Glomerular visceral epithelial cell (primary cell): ENCODE results near the gene RARRES1.
A peak's percentile ranks its signal among the peaks of the same experiment; 100 is the strongest.
"Not testable (repeated sequence)": the region's sequence is repeated elsewhere in the genome, so short reads cannot be mapped to it uniquely, and the experiment has no call there.

Source experiments
- DNase-seq: peaks from one replicate; pipeline ENCODE4 v3.0.0-alpha.2; 2016; ENCODE audit errors: extremely low spot score

The RARRES1 gene

DNA sequence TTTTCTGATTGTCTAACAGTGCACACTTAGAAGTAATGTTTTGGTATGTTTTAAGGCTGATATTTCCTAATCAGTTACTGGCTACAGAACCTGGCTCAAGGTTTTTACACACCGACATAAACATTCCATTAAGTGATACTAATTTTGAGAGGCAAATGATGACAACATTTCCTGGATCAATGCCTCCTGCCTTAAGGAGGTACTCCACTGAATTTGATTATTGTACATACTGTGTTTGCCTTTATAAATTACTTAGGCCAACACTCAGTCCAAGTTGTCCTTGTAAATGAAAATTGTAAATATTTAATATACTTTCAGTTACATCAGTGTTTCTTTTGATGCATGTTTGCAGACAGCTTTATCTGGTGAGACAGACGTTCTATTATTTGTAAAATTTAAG is 35.6 kb downstream of the RARRES1 start:
- DNase-seq, result no peak

DNA sequence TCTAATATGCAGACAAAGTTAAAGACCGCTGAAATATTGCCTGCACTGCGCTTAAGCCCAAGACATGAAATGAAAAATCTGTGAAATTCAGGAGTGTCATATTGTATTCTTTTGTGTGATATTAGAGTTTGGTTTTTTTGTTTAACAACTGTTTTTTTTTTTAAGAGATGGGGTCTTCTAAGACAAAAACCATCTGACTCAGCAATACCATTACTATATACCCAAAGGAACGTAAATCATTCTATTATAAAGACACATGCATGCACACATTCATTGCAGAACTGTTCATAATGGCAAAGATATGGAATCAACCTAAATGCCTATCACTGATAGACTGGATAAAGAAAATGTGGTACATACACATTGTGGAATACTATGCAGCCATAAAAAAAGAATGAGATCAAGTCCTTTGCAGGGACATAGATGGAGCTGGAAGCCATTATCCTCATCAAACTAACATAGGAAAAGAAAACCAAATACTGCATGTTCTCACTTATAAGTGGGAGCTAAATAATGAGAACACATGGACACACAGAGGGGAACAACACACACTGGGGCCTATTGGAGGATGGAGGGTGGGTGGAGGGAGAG is 38.3 kb downstream of the RARRES1 start:
- not testable (repeated sequence) for DNase-seq

DNA sequence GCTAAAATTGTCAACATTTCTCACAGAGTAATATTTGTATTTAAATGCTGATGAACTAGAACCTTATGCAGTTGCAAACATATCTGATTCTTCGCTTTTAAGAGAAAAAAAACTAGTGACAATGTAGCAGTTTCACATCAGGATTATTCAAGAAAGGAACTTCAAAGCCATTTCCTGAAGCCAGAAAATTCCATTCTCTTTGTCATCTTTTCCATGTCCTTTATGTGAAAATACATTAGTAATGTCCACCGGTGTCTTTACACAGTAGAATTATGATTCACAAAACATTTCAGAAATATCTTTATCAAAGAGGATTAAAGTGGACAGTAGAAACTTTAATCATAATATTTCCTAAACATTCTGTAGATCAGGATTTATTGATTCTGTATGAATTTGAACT is 47.1 kb downstream of the RARRES1 start:
- no peak for DNase-seq

DNA sequence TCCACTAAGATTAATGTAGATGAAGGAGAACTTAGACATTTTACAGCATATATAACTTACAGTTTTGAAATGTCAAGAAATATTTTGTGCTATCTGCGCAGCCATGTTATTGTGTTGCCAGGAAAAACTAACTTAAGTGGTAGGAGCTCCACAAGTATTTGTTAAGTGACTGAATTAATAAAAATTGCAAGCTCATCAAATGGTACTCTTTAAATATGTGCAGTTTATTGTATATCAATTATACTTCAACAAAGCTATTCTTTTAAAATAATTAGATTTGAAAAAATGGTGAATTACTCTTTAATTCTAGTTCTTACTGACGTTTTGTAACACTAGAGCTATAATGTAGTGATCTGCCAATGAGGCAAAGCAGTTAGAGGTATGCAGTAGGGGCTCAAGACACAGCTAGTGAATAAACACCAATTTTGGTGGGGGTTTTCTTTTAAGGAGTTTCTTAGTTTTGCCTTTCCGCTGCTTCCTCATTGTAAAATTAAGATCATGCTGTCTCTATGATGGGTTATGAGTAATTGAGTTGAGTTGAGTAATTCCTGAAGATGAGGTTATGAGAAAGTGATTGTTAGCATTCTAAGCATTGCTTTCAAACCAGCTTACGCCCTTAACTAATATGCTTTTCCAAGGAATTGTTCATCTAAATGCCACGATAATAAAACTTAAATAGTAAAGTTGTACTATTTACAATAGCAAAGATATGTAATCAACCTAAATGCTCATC is 48.9 kb downstream of the RARRES1 start:
- DNase-seq, result no peak

DNA sequence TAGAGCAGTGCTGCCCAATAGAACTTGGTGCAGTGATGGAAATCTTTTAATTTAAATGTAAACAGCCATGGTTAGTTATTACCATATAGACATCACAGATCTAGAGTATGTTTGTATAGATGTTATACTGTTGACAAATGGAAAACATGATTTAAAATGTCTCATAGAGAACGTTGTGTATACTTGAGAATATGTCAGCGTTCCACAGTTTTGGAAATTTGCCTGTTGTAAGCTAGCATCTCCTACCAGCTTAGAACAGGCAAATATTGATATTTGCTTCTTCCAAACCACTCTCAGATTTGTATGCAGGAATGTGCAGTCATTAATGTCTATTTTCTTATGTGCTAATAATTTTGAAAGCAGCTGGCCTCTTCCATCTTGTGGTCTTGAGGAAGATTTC is 51.4 kb downstream of the RARRES1 start:
- DNase-seq, result no peak

DNA sequence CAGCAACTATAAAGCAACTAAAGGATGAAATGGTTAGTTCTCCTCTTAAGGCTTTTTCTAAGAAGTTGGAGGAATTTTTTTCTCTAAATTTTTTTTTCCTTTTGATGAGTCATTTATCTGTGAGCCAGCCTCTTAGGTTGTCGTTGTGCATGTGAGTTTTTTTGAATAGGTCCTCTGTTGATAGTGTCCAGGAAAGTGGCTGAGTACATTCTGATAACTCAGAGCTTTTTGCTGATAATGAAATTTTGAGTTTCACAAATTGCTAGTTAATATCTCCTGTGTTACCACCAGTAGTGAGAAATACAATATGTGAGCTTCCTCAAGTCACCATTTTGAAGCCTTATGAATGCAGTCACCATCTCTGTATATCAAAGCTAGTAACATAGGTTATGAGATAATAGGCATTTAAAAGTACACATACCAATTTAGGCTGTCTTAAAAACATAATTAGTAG is 52.7 kb downstream of the RARRES1 start:
- no peak for DNase-seq

DNA sequence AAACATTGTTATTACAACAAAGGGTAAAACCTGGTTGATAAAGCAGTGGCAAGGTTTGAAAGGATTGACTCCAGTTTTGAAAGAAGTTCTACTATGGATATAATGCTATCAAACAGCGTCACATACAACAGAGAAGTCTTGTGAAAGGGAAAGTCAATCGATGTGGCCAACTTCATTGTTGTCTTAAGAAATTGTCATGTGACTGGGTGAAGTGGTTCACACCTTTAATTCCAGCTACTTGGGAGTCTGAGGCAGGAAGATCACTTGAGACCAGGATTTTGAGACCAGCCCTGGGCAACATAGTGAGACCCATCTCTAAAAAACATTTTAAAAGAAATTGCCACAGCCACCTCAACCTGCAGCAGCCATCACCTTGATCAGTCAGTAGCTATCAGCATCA is 53.6 kb downstream of the RARRES1 start:
- DNase-seq, result no peak

DNA sequence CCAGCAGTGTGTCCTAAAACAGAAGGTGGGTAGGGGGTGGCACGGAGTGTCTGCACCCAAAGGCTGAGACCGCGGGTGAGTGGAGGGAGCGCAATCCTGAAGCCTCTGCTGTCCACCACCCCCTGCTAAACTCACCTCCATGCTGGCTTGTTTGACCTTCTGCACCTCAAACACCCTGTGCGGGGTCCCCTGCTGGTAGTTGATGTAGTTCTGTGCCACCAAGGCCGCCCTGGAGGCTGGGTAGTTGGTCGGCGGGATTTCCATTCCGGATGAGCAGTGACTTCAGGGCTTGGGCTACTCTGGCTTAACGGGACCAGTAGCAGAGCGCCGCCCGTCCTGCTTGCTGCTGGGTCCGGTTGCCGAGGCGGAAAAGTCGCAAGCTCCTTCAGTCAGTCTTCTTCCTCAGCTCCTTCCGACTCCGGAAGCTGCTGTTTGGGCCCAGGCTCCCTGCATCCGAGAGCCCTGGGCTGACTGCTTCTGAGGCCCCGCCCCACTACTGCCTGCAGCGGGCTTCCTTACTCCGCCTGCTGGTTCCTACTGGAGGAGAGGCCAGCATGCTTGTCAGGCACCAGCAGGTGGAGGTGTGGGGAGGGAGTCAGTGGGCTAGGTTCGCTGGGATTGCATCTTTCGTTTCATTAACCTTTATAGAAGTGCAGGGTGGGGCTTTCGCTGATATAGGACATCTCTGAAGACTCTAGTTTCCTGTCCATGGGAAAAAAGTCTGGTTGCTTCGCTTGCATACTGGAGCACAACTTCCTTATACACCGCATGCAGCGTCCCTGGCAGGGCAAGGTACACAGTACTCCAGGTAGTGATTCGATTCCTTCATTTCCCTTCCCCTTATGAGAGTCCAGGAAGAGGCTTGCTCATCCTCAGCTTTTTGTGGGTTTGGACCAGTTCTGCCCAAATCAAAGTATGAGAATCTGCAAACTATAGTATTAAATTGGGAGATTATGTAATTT is 59.8 kb downstream of the RARRES1 start, which contains the start of gene LXN:
Gene LXN, minus strand, starts transcription at position 434 of the 962 bp plus-strand sequence. Its CDS starts 170 bp downstream, at position 264.
- DNase-seq, result peak; percentile 89

DNA sequence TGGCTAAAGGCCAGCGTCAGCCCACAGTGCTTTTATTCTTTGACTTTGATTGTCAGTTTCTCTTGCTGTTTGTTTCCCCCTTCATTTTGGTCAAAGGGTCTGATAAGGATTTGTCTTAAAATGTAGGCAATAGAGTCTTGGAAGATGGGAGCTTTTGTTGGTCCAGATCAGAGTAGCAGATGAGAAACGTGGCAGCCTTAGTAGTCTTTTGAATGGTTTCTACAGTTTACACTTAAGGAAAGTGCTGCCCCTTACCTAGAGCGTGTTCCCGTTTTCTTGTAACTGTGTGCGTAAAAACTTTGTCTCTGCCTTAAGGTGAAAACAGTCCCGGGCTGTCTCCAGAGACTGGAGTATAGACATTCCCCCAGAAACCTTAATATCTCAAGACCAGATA is 60.4 kb downstream of the RARRES1 start:
- no peak for DNase-seq

DNA sequence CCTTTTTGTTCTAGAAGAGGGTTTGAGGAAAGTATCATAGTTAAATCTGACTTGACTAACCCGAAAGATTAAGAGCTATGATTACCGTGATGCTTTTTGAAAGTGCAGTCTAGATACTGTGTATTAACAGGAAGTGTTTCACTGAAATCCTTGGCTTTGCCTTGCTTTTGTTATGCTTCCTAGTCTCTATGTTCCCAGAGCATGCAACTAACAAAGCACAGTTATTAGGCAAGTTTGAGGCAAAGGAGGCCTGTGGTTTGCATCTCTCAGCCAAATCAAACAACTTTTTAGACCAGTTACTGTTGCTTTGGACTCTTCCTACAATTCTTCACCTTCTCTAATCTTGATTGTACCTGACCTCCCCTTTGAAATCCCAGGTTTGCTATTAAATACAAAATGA is 63.8 kb downstream of the RARRES1 start:
- DNase-seq, result no peak

DNA sequence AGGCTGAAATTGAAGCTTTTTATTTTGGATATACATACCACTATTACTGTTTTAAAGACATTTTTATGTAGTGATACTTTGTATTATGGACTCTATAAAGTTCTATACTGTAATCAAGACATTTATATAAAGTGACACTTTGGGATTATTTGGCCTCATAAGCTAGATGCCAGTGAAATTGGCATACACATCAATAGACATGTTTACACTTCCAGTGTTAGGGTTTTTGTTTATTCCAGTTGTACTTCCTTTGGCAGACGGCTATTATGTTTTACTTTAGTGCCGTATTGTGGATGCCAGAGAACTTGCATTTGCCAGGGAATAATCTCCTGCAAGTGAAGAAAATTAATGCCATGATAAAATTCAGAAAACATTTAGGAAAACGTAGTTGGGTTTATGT is 65.8 kb downstream of the RARRES1 start:
- no peak for DNase-seq

DNA sequence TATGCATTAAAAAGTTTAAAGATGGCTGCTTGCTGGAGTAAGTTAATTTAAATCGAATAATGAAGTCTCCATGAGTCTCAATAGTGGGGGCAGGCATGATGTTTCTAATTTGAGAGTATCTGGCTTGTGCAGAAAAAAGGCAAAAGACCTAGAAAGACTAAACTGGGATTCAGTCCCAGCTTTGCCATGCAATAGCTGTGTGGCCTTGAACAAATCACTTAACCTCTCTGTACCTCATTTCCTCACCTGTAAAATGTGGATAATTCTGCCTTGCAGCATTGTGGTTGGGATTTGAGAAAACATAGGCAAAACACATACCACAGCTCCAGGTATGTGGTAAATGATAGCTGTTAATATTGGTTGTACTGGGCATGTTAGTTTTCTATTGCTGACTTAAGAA is 68.4 kb downstream of the RARRES1 start:
- DNase-seq, result no peak

DNA sequence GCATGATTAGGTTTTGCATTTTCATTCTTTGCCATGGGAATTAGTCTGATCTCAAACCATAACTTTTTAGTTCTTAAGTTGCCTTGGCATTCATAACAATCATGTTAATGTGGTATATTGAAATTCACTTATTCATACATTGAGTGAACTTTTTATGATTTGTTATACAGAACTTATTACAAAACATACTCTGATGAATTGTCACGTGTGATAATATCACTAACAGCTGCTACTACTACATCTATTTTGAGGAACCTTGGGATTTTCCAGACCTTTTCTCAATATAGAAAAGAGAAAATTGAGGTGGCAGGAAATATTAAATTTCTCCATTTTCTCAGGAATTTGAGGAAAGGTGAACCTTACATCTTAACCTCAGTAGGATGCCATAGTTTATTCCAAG is 69.0 kb downstream of the RARRES1 start:
- DNase-seq, result no peak

DNA sequence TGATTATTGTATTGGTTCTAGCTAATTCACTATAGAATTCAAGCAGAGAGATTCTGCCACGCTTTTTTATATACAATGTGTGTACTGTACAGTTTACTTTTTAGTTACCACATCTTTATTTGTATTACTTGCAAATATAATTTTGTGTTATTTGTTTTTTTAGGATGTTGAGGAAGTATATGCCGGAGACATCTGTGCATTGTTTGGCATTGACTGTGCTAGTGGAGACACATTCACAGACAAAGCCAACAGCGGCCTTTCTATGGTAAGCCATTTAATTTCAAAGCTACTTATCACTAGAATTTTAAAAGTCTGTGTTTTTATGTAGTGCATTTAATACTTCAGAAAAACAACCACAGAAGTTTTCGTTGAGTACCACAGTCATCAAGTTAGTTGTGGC is 71.5 kb downstream of the RARRES1 start:
- no peak for DNase-seq

DNA sequence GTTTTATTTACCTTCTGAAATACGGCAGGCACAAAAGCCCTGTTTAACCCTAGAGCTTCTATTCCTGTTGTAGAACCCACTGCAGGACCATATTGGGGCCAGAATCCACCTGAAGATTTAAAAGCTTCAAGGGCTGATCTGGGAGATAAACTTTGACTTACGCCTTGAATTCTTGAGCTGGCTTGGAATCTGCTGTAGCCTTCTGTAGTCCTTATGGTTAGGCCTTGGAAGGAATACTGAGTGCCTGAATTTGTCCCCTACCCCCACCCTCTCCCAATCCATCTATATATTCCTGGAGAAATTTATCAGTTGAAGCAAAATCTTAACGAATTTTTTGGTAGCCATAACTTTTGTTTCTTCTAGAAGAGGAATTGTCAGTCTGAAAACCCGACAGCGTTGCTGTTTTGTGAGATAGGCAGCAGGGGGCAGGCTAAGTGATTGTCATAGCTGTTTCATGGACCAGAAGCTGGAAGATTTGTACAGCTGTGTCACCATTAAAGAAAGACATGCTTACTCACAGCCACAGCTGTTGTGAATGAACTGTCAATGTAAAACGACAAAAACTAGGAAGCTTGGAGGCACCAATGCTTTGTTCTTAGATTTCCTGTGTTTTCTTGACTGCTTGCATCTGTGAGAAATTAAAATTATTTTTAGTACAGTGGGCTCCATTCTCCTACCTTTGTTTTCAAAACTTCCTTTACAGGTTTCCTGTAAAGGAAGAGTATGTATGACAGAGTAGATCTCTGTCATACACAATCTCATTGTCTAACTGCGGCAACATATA is 72.6 kb downstream of the RARRES1 start:
- DNase-seq, result peak; percentile 52

DNA sequence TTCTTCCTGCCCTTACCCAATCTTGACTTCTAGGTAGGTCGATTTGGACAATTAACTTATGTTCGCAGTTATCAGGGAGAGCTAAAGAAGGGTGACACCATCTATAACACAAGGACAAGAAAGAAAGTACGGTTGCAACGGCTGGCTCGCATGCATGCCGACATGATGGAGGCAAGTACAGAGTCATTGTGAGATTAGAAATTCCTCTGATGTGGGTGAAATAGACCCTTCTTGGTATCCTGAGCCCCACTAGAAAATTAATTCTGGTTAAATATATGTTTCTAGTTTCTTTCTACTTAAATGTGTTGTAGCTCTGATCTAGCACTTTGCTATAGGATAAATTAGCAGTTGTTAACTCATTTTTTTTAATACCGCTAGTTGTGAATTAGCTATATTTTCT is 73.4 kb downstream of the RARRES1 start:
- DNase-seq, result no peak

DNA sequence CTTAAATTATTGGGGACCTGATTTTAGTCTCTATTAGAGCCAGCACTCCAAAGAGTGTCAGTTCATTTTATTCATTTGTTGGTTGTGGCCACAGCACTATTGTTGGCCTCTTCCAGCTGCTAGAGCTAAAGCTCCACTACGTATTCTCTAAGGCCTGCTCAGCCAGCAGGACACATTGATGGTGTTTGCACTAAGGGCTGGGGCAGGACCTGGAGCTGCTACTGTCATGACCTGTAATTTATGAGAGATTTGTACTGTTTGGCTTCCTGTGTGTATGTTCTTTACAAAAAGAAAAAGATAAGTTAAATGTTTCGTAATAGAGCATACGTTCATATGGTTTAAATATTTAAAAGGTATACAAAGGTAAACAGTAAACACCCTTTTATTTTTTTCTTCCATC is 79.8 kb downstream of the RARRES1 start:
- no peak for DNase-seq

DNA sequence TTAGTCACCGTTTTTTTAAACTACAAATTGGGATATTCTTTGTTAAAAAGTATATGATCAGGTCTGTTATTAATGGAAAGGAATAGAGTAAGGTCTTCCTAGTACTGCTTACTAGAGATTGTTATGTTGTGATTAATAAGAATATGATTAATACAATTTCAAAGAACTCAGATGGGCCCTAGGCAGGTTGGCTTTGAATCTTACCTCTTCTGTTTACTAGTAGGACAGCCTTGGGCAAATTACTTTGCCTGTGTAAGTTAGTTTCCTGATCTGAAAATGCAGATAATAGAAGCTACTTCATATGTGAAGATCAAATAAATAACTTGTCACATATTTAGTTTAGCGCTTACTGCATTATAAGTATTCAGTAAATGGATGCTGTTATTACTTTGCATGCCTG is 81.1 kb downstream of the RARRES1 start:
- DNase-seq, result no peak

DNA sequence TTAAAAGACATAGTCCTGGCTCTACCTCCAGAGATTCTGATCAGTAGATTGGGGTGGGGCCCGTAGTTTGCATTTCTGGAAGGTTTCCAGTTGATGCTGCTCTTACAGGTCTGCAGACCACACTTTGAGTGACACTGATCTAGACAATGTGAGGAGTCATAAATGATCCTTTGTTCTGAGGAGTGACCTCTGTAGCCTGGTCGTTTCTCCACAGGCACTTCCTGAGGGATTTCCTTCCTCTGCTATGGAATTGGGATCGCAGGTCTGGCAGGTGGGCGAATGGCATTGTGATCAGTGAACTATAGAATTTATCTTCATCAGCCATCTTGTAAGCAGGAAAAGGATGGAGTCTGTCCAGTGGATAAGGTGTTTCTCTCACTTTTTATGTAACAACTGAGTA is 82.5 kb downstream of the RARRES1 start:
- DNase-seq, result no peak
